Testis (tissue), 2 donors: ENCODE results near the gene SERINC2.

Source experiments
- CTCF ChIP-seq, 3 experiments: fragments of 450-650 bp in 2 of 3; fragments of 200-600 bp in 1 of 3; sonication (generic) in 1 of 3; IDR thresholded peaks; one replicate each; pipeline ENCODE4 v1.5.1; 2016 to 2019; ENCODE audit warnings: antibody characterized with exemption in 3 of 3, mild to moderate bottlenecking in 2 of 3, moderate library complexity in 1 of 3
- POLR2A ChIP-seq: fragments of 450-650 bp; IDR thresholded peaks from one replicate; pipeline ENCODE4 v1.6.1; 2017; ENCODE audit warnings: antibody characterized with exemption, mild to moderate bottlenecking, moderate library complexity

GRCh38 chr1:31460027-31460426 lies 47.0 kb downstream of the SERINC2 start:
- no peak for TF ChIP-seq POLR2A
- TF ChIP-seq CTCF (IDR thresholded peaks at IDR 0.05): no peak
